Measurements from ENCODE around the gene LGSN.
"Not testable (repeated sequence)": the region's sequence is repeated elsewhere in the genome, so short reads cannot be mapped to it uniquely, and the experiment has no call there.

- TF ChIP-seq EZH2 (IDR thresholded peaks at IDR 0.05; ENCODE audit: insufficient read depth, low read length); CTCF (IDR thresholded peaks at IDR 0.05; ENCODE audit: insufficient read depth, low read depth, low read length): not testable (repeated sequence)
Measured at GRCh38 chr6:63362500-63363120, 42.8 kb upstream of the LGSN start.

Measured in astrocyte (in vitro differentiated cells and primary cell).